Uterus (tissue), 2 donors: ENCODE data around the gene ZCCHC7.

Experiments
- POLR2A ChIP-seq, 2 donors: fragments of 450-650 bp; IDR thresholded peaks; one replicate each; pipeline ENCODE4 v1.6.1; 2016; ENCODE audit warnings: antibody characterized with exemption in 2 of 2, mild to moderate bottlenecking in 1 of 2, moderate library complexity in 1 of 2
- TF ChIP-seq, protein P1 (sequence below), 4 experiments: fragments of 200-600 bp in 2 of 4; fragments of 450-650 bp in 2 of 4; sonication (generic) in 2 of 4; IDR thresholded peaks; one replicate each; pipeline ENCODE4 v1.5.1; 2016 to 2019; ENCODE audit warnings: antibody characterized with exemption in 4 of 4, mild to moderate bottlenecking in 2 of 4, moderate library complexity in 1 of 4

DNA sequence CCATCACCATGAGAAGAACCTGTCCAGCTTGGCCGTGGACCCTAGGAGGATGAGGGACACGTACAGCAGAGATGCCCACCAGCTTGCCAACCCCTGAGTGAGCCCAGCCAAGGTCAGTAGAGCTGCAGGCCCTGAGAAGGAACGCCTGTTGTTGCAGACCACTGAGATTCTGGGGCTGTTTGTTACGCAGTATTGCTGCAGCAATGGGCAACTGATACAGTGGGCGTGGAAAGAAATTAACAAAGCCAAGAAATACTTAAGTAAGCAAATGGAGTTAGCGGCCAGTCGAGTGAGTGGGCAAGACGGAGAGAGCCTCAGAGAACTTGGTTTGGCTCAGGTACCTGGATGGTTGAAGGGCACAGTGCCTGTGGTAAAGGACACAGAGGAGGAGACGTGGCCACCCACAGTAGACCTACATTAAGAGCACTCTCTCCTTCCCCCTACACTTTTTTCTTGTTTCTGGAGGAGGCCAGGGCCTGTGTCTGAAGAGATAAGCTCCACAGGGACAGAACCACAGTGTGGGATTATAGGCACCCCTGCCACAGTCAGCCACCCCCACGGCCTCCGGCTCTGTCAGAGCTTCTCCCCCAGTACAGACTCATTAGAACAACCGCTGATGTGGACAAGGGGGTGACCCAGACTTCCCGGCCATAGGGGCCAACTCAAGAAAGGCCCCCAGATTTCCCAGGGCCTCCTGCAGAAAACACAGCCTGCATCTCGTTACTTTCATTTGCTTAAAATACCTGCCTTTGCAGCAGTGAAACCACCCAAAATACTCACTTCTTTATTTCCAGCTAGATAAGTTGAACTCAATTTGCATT lies 262.0 kb downstream of the ZCCHC7 start:
- TF ChIP-seq, protein P1, sequence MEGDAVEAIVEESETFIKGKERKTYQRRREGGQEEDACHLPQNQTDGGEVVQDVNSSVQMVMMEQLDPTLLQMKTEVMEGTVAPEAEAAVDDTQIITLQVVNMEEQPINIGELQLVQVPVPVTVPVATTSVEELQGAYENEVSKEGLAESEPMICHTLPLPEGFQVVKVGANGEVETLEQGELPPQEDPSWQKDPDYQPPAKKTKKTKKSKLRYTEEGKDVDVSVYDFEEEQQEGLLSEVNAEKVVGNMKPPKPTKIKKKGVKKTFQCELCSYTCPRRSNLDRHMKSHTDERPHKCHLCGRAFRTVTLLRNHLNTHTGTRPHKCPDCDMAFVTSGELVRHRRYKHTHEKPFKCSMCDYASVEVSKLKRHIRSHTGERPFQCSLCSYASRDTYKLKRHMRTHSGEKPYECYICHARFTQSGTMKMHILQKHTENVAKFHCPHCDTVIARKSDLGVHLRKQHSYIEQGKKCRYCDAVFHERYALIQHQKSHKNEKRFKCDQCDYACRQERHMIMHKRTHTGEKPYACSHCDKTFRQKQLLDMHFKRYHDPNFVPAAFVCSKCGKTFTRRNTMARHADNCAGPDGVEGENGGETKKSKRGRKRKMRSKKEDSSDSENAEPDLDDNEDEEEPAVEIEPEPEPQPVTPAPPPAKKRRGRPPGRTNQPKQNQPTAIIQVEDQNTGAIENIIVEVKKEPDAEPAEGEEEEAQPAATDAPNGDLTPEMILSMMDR (IDR thresholded peaks at IDR 0.05), result no peak
- TF ChIP-seq POLR2A (IDR thresholded peaks at IDR 0.05), result no peak
